ENCODE measurements around the gene INSYN2B. TPM values are rescaled to one million over a fixed set of nuclear protein-coding genes. Genes with fewer than 3 reads are reported as not detected.

The INSYN2B gene
- total and polyA plus RNA-seq, 12 donors: 0.08 to 0.94 (median 0.62) TPM; not detected in 2

DNA sequence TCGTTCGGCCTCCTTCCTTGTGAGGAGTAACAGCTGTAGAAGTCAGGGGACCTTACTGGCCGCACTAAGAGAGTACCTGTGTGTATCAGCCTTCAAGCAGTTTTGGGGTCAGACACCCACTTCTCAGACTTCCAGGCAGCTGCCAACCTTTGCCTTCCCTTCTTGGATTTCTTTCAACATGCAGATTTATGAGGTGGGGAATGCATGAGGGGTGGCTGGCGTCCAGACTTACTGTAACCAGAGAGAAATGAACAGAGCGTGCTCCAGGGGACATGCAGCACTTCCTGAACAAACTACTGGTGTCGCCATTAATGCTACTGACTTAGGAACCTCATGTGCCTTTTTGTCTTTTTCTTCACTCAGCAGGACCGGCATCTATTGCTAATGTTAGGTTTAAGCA lies 46.7 kb downstream of the INSYN2B start:
- intact Hi-C loops (cut with DNase I): no loop called here
- TF ChIP-seq, protein P1, sequence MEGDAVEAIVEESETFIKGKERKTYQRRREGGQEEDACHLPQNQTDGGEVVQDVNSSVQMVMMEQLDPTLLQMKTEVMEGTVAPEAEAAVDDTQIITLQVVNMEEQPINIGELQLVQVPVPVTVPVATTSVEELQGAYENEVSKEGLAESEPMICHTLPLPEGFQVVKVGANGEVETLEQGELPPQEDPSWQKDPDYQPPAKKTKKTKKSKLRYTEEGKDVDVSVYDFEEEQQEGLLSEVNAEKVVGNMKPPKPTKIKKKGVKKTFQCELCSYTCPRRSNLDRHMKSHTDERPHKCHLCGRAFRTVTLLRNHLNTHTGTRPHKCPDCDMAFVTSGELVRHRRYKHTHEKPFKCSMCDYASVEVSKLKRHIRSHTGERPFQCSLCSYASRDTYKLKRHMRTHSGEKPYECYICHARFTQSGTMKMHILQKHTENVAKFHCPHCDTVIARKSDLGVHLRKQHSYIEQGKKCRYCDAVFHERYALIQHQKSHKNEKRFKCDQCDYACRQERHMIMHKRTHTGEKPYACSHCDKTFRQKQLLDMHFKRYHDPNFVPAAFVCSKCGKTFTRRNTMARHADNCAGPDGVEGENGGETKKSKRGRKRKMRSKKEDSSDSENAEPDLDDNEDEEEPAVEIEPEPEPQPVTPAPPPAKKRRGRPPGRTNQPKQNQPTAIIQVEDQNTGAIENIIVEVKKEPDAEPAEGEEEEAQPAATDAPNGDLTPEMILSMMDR (IDR thresholded peaks at IDR 0.05): no peak
- no peak for TF ChIP-seq POLR2A (IDR thresholded peaks at IDR 0.05)
- Histone ChIP-seq H3K4me3 (no peak overlapping the region), H3K27me3 (no peaks in the 10 kb centered on the region), H3K27ac (no peak overlapping the region), H3K9me3 (replicated peaks in 1 of 3) (no peaks in the 10 kb centered on the region), H3K4me1 (replicated peaks in 1 of 2) (peaks cover 0 to 8% of the 10 kb centered on the region in 2 donors), H3K36me3 (replicated peaks in 1 of 2) (no peaks in the 10 kb centered on the region)
- no peak for DNase-seq
- 65 to 80% (median 72%) methylated on average over 7 of the region's 7 CpGs for WGBS, 4 donors

DNA sequence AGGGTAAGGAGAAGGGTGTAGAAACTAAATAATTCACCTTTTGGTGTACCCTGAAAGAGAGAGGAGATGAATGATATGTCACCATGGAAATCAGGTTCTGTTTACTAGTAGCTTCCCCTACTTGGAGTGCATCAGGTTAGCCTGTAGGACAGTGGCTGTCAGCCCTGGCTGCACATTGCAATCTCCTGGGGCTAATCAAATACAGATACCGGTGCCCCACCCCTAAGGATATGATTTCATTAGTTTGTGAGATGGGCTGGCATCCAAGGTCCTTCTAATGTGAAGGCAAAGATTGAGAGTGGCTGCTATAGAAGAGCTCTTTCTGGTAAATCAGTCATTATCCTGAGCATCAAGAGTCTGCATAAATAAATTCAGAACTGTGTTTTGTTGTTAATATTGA lies 47.2 kb downstream of the INSYN2B start:
- Histone ChIP-seq H3K27ac (no peak overlapping the region), H3K4me1 (replicated peaks in 1 of 2) (peaks cover 0 to 8% of the 10 kb centered on the region in 2 donors), H3K36me3 (replicated peaks in 1 of 2) (no peaks in the 10 kb centered on the region), H3K27me3 (no peaks in the 10 kb centered on the region), H3K4me3 (no peak overlapping the region), H3K9me3 (replicated peaks in 1 of 3) (no peaks in the 10 kb centered on the region)
- intact Hi-C loops (cut with DNase I): no loop called here
- WGBS, 4 donors: 0 to 27% (median 17%) methylated on average over 1 of the region's 1 CpG
- TF ChIP-seq, protein P1 (IDR thresholded peaks at IDR 0.05): no peak
- TF ChIP-seq POLR2A (IDR thresholded peaks at IDR 0.05): no peak
- DNase-seq: peak in 2 of 7 donors; percentile 3 to 11

DNA sequence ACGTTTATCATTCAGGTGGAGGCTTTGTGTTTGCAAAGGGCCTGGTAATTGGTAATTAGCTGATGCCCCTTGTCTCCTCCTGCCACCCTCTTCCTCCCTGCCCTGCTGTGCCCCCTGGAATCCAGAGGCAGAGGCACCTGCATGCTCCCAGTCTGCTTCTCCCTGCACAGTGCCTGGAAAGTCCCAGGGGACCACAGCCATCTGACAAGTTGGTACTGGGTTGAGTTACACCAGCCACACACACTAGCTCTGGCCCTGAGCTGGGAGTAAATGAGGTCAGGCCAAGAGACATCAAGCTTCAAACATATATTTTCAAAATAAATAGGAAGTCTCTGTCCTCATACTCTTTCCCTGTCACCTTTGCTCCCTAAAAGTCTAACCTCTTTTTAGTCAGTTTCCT lies 56.3 kb downstream of the INSYN2B start:
- intact Hi-C loops (cut with DNase I): no loop called here
- no peaks in the 10 kb centered on the region for H3K9me3 ChIP-seq (replicated peaks in 1 of 3)
- DNase-seq: no peak
- no peak overlapping the region for H3K27ac ChIP-seq
- WGBS, 4 donors: 77 to 94% (median 83%) methylated on average over 1 of the region's 1 CpG
- no peaks in the 10 kb centered on the region for H3K36me3 ChIP-seq (replicated peaks in 1 of 2)
- TF ChIP-seq, protein P1 (IDR thresholded peaks at IDR 0.05): no peak
- TF ChIP-seq POLR2A (IDR thresholded peaks at IDR 0.05): no peak
- H3K27me3 ChIP-seq: no peaks in the 10 kb centered on the region
- H3K4me1 ChIP-seq (replicated peaks in 1 of 2): no peaks in the 10 kb centered on the region
- no peak overlapping the region for H3K4me3 ChIP-seq

DNA sequence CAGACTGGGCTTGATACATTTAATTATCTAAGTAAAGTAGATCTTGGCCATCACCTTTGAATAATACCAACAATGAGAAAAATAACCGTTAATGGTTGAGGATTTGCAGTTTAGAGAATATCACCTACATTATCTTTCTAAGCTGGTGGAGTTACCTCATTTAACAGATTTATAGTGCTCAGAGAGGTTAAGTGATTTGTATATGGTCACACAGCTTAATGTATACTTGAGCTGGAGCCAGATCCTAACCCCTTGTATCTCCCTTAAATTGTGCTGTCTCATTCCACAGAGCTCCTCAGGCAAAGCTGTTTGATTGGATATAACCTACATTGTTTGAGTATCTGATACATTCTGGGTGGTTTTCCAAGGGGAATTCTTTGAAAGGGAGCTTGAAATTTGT lies 57.8 kb downstream of the INSYN2B start:
- Histone ChIP-seq H3K4me1 (replicated peaks in 1 of 2) (peaks cover 0 to 4% of the 10 kb centered on the region in 2 donors), H3K4me3 (no peak overlapping the region), H3K27me3 (no peaks in the 10 kb centered on the region), H3K9me3 (replicated peaks in 1 of 3) (no peaks in the 10 kb centered on the region), H3K27ac (no peak overlapping the region), H3K36me3 (replicated peaks in 1 of 2) (no peaks in the 10 kb centered on the region)
- no peak for TF ChIP-seq POLR2A (IDR thresholded peaks at IDR 0.05)
- TF ChIP-seq, protein P1 (IDR thresholded peaks at IDR 0.05): no peak
- 93 to 99% (median 95%) methylated on average over 1 of the region's 1 CpG for WGBS, 4 donors
- intact Hi-C loops (cut with DNase I): no loop called here
- no peak for DNase-seq

All from adrenal gland (tissue), 12 donors.